B cell (primary cell): ENCODE data around the gene SOHLH2. TPM values are rescaled to one million over a fixed set of nuclear protein-coding genes. Genes with fewer than 3 reads are reported as not detected.

Experiments
- ATAC-seq: fragments of 200-7000 bp; cut with Tn5 transposase; one replicate; pipeline ENCODE4 v1.10.0; 2021; ENCODE audit warnings: low read depth, mild to moderate bottlenecking, moderate number of reproducible peaks, moderate library complexity
- CTCF ChIA-PET: fragments of 350-600 bp; sonication (Branson Sonifier 250); formaldehyde crosslinking; loops from one replicate; lab custom pipeline; 2021; ENCODE audit warnings: antibody characterized with exemption, inconsistent platforms; lab: Charles Lee
- POLR2A ChIA-PET: fragments of 350-600 bp; sonication (Branson Sonifier 250); formaldehyde crosslinking; loops from one replicate; lab custom pipeline; 2021; ENCODE audit warnings: antibody characterized with exemption; lab: Charles Lee
- DNase-seq: peaks from one replicate; pipeline ENCODE4 v3.0.0; 2013
- H2AFZ ChIP-seq: 2 replicates; pipeline ENCODE4 v1.6.1; 2012; ENCODE audit warnings: mild to moderate bottlenecking, low read depth, low read length; ENCODE audit not compliant: insufficient read depth, poor library complexity, severe bottlenecking
- H3K27ac ChIP-seq, 2 donors: 1 replicate in 1 of 2; 2 replicates in 1 of 2; pipeline ENCODE4 v1.5.1; 2012 to 2013; ENCODE audit warnings: low read length in 2 of 2, mild to moderate bottlenecking in 2 of 2, moderate library complexity in 1 of 2
- H3K27me3 ChIP-seq, 4 experiments: fragments of 200-600 bp in 1 of 4; sonication (generic) in 1 of 4; replicated peaks in 1 of 4; 1 replicate in 2 of 4; 2 replicates in 2 of 4; pipeline versions ENCODE4 v1.6.1 to v1.7.0; 2013 to 2016; ENCODE audit warnings: low read length in 3 of 4, mild to moderate bottlenecking in 2 of 4, mixed read lengths in 1 of 4, moderate library complexity in 1 of 4; ENCODE audit not compliant: insufficient read depth in 4 of 4, control insufficient read depth in 3 of 4; ENCODE audit errors: control extremely low read depth in 1 of 4
- H3K36me3 ChIP-seq, 2 experiments: replicated peaks in 1 of 2; 1 replicate in 1 of 2; 2 replicates in 1 of 2; pipeline versions ENCODE4 v1.6.1 to v1.7.1; 2013; ENCODE audit warnings: low read length in 1 of 2; ENCODE audit not compliant: insufficient read depth in 2 of 2, control insufficient read depth in 1 of 2; ENCODE audit errors: control extremely low read depth in 1 of 2, extremely low read depth in 1 of 2
- H3K4me1 ChIP-seq, 2 donors: fragments of 200-600 bp in 1 of 2; sonication (generic) in 1 of 2; 1 replicate in 1 of 2; 2 replicates in 1 of 2; pipeline versions ENCODE4 v1.5.1 to v1.6.1; 2013 to 2017; ENCODE audit warnings: low read length in 2 of 2; ENCODE audit not compliant: control insufficient read depth in 2 of 2, insufficient read depth in 2 of 2
- H3K4me2 ChIP-seq: replicated peaks from 2 replicates; pipeline ENCODE3; 2012; ENCODE audit warnings: mild to moderate bottlenecking, low read depth, low read length; ENCODE audit not compliant: poor library complexity, severe bottlenecking
- H3K4me3 ChIP-seq, 5 experiments: fragments of 200-600 bp in 1 of 5; sonication (generic) in 1 of 5; 1 replicate in 3 of 5; 2 replicates in 2 of 5; pipeline versions ENCODE4 v1.5.1 to v1.7.0; 2011 to 2016; ENCODE audit warnings: low read length in 4 of 5, mild to moderate bottlenecking in 4 of 5, low read depth in 2 of 5, control low read depth in 1 of 5, moderate library complexity in 1 of 5; ENCODE audit not compliant: insufficient read depth in 1 of 5; ENCODE audit errors: control extremely low read depth in 1 of 5, extremely low read depth in 1 of 5
- H3K79me2 ChIP-seq: fragments of 200-600 bp; sonication (generic); one replicate; pipeline ENCODE4 v1.6.0; 2016; ENCODE audit warnings: low read length; ENCODE audit not compliant: control insufficient read depth, insufficient read depth
- H3K9ac ChIP-seq: fragments of 200-600 bp; sonication (generic); 2 replicates; pipeline ENCODE4 v1.6.1; 2017; ENCODE audit warnings: mild to moderate bottlenecking, low read length, moderate library complexity
- H3K9me3 ChIP-seq, 3 donors: one replicate each; pipeline versions ENCODE4 v1.6.1 to v1.7.1; 2013; ENCODE audit warnings: low read length in 2 of 3; ENCODE audit not compliant: control insufficient read depth in 2 of 3, insufficient read depth in 1 of 3; ENCODE audit errors: control extremely low read depth in 1 of 3
- H4K20me1 ChIP-seq: 2 replicates; pipeline ENCODE4 v1.6.0; 2012; ENCODE audit warnings: mild to moderate bottlenecking, low read length; ENCODE audit not compliant: insufficient read depth, control insufficient read depth, poor library complexity, severe bottlenecking
- H3K27ac Mint-ChIP-seq: one replicate; pipeline ENCODE4 v1.8.0; 2021; ENCODE audit warnings: mixed read lengths
- H3K27me3 Mint-ChIP-seq: one replicate; pipeline ENCODE4 v1.8.0; 2021; ENCODE audit warnings: mixed read lengths
- H3K4me1 Mint-ChIP-seq: one replicate; pipeline ENCODE4 v1.8.0; 2021; ENCODE audit warnings: mixed read lengths
- H3K4me3 Mint-ChIP-seq: one replicate; pipeline ENCODE4 v1.8.0; 2021; ENCODE audit warnings: mixed read lengths
- H3K9me3 Mint-ChIP-seq: one replicate; pipeline ENCODE4 v1.8.0; 2022; ENCODE audit warnings: mixed read lengths; ENCODE audit not compliant: insufficient read depth
- CTCF ChIP-seq: fragments of 200-600 bp; IDR thresholded peaks from one replicate; pipeline ENCODE4 v1.8.0; 2022; ENCODE audit warnings: antibody characterized with exemption, mild to moderate bottlenecking
- EZH2 ChIP-seq: IDR thresholded peaks from 2 replicates; pipeline ENCODE4 v1.6.1; 2012; ENCODE audit warnings: borderline replicate concordance, low read depth, mild to moderate bottlenecking, moderate library complexity, low read length; ENCODE audit not compliant: insufficient read depth, poor library complexity, severe bottlenecking
- WGBS: methylation state at CpG from one replicate; pipeline ENCODE4 v1.1.5; 2013; ENCODE audit warnings: missing lambda C conversion rate; ENCODE audit not compliant: insufficient coverage; 5-methylcytosine and 5-hydroxymethylcytosine counted together
- intact Hi-C: fragments of 100-400 bp; cut with micrococcal nuclease; formaldehyde crosslinking; loops from one replicate; pipeline ENCODE4 v1.10.0; 2022
- polyA plus RNA-seq: library from polyadenylated mRNA; depleted of rRNA; stranded (reverse); fragments of >200 nt; gene quantifications from 2 replicates; pipeline ENCODE4 v1.2.3, GENCODE V29; 2012
- total RNA-seq, 2 donors: library from RNA; stranded (reverse); fragments of 120-200 nt in 1 of 2; gene quantifications; 1 replicate in 1 of 2; 2 replicates in 1 of 2; pipeline versions ENCODE4 v1.2.3 to v1.2.4, GENCODE V29; 2013 to 2022

The SOHLH2 gene
- total and polyA plus RNA-seq, 2 donors (not counting 1 experiment from before 2014, with no cell fraction given) = not detected

DNA sequence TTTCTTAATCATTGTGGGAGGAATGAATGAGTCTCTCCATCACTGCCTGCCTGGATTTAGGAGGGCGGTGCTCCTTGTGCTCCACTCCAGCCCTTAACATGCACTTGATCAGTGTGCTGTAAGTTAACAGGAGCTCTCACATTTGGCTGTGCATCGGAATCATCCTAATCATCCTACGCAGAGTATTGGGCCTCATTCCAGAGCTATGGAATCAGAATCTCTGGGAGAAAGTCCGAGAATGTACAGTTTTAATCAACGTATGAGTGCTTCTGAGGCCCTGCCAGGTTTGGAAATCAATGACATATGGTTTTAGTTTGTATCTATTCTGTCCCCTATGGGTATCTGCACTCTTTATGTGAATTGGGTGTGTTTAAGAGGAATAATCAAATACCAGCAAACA is 48.3 kb downstream of the SOHLH2 start:
- no peaks in the 10 kb centered on the region for H3K9me3 ChIP-seq
- Mint-ChIP-seq H3K4me1 (no peaks in the 10 kb centered on the region), H3K27me3 (no peaks in the 10 kb centered on the region), H3K9me3 (no peaks in the 10 kb centered on the region), H3K4me3 (no peak overlapping the region), H3K27ac (no peak overlapping the region)
- TF ChIP-seq EZH2 (no peak), CTCF (no peak)
- ChIA-PET POLR2A (no interaction called here), CTCF (no interaction called here)
- no peak overlapping the region for H3K27ac ChIP-seq
- H3K4me3 ChIP-seq = no peak overlapping the region
- no peak overlapping the region for H2AFZ ChIP-seq
- H4K20me1 ChIP-seq = no peaks in the 10 kb centered on the region
- DNase-seq (no peak), ATAC-seq (no peak)
- no peak overlapping the region for H3K9ac ChIP-seq
- H3K4me2 ChIP-seq = no peak overlapping the region
- 60% methylated on average over 2 of the region's 5 CpGs for WGBS
- no peaks in the 10 kb centered on the region for H3K4me1 ChIP-seq
- H3K27me3 ChIP-seq = no peaks in the 10 kb centered on the region
- intact Hi-C loops = no loop called here
- H3K36me3 ChIP-seq = no peaks in the 10 kb centered on the region
- H3K79me2 ChIP-seq = no peaks in the 10 kb centered on the region

GRCh38 chr13:36163809-36164308 is 50.5 kb downstream of the SOHLH2 start:
- H3K9ac ChIP-seq = no peak overlapping the region
- no peak overlapping the region for H2AFZ ChIP-seq
- H3K27me3 Mint-ChIP-seq = no peaks in the 10 kb centered on the region
- ChIA-PET POLR2A (no interaction called here), CTCF (no interaction called here)
- no peaks in the 10 kb centered on the region for H4K20me1 ChIP-seq
- H3K9me3 ChIP-seq = no peaks in the 10 kb centered on the region
- H3K4me3 ChIP-seq = no peak overlapping the region
- TF ChIP-seq EZH2 = no peak
- no peak for TF ChIP-seq CTCF
- H3K4me1 Mint-ChIP-seq = no peaks in the 10 kb centered on the region
- H3K27ac ChIP-seq = no peak overlapping the region
- H3K36me3 ChIP-seq = no peaks in the 10 kb centered on the region
- no peaks in the 10 kb centered on the region for H3K4me1 ChIP-seq
- no peak for DNase-seq
- 83% methylated on average over 1 of the region's 7 CpGs for WGBS
- intact Hi-C loops = no loop called here
- no peak overlapping the region for H3K4me3 Mint-ChIP-seq
- H3K27me3 ChIP-seq = no peaks in the 10 kb centered on the region
- no peaks in the 10 kb centered on the region for H3K9me3 Mint-ChIP-seq
- no peak overlapping the region for H3K4me2 ChIP-seq
- H3K27ac Mint-ChIP-seq = no peak overlapping the region
- ATAC-seq = no peak
- H3K79me2 ChIP-seq = no peaks in the 10 kb centered on the region
